ENCODE results near the gene NINJ1.
"Not testable (repeated sequence)": the region's sequence is repeated elsewhere in the genome, so short reads cannot be mapped to it uniquely, and the experiment has no call there.

Gene NINJ1

GRCh38 chr9:93110311-93110855 is 23.7 kb downstream of the NINJ1 start:
- DNase-seq (ENCODE audit: extremely low spot score, insufficient read length, low read depth): no peak
- FAIRE-seq: no peak

GRCh38 chr9:93108291-93109041 is 25.6 kb downstream of the NINJ1 start:
- DNase-seq (ENCODE audit: extremely low spot score, insufficient read length, low read depth) (no peak), FAIRE-seq (no peak)

- DNase-seq (ENCODE audit: extremely low spot score, insufficient read length, low read depth) (no peak), FAIRE-seq (no peak)
These were observed 26.3 kb downstream of the NINJ1 start for GRCh38 chr9:93107825-93108161.

- FAIRE-seq: no peak
- no peak for DNase-seq (ENCODE audit: extremely low spot score, insufficient read length, low read depth)
These were observed 26.8 kb downstream of the NINJ1 start for GRCh38 chr9:93107151-93107824.

GRCh38 chr9:93105620-93106019 is 28.4 kb downstream of the NINJ1 start:
- FAIRE-seq: no peak

GRCh38 chr9:93101086-93101485 is 33.0 kb downstream of the NINJ1 start:
- not testable (repeated sequence) for DNase-seq (ENCODE audit: extremely low spot score, insufficient read length, low read depth); FAIRE-seq

More at GRCh38 chr9:93105620-93106019, 28.4 kb downstream of the NINJ1 start:
- DNase-seq (ENCODE audit: extremely low spot score, insufficient read length, low read depth): no peak

GRCh38 chr9:93100276-93100636 is 33.8 kb downstream of the NINJ1 start:
- DNase-seq (ENCODE audit: extremely low spot score, insufficient read length, low read depth) (no peak), FAIRE-seq (no peak)

GRCh38 chr9:93099551-93100275 is 34.3 kb downstream of the NINJ1 start:
- DNase-seq (ENCODE audit: extremely low spot score, insufficient read length, low read depth) (no peak), FAIRE-seq (no peak)

- FAIRE-seq: no peak
- no peak for DNase-seq (ENCODE audit: extremely low spot score, insufficient read length, low read depth)
These were observed 35.7 kb downstream of the NINJ1 start for GRCh38 chr9:93098236-93098946.

- DNase-seq (ENCODE audit: extremely low spot score, insufficient read length, low read depth): no peak
- FAIRE-seq: no peak
These were observed 36.4 kb downstream of the NINJ1 start for GRCh38 chr9:93097511-93098201.

- no peak for DNase-seq (ENCODE audit: extremely low spot score, insufficient read length, low read depth)
- FAIRE-seq: no peak
These were observed 37.2 kb downstream of the NINJ1 start for GRCh38 chr9:93096811-93097382.

GRCh38 chr9:93096131-93096802 is 37.8 kb downstream of the NINJ1 start, which contains the start of gene CARD19:
Gene CARD19 (plus strand): TSS chr9:93096217. CDS start chr9:93096346, 129 bp downstream.
- FAIRE-seq (no peak), DNase-seq (ENCODE audit: extremely low spot score, insufficient read length, low read depth) (no peak)

- FAIRE-seq (peak; percentile 97), DNase-seq (ENCODE audit: extremely low spot score, insufficient read length, low read depth) (peak; percentile 96)
These were observed 38.6 kb downstream of the NINJ1 start for GRCh38 chr9:93095205-93096130.

- FAIRE-seq: no peak
- no peak for DNase-seq (ENCODE audit: extremely low spot score, insufficient read length, low read depth)
These were observed 39.3 kb downstream of the NINJ1 start for GRCh38 chr9:93094658-93095204.

- no peak for DNase-seq (ENCODE audit: extremely low spot score, insufficient read length, low read depth)
These were observed 40.0 kb downstream of the NINJ1 start for GRCh38 chr9:93093877-93094657.

GRCh38 chr9:93093127-93093876 is 40.7 kb downstream of the NINJ1 start:
- FAIRE-seq (peak; percentile 87), DNase-seq (ENCODE audit: extremely low spot score, insufficient read length, low read depth) (no peak)

More at GRCh38 chr9:93093877-93094657, 40.0 kb downstream of the NINJ1 start:
- no peak for FAIRE-seq

Measured in GM18507 (cell line).